ENCODE results near the gene MLLT6. TPM values are rescaled to one million over a fixed set of nuclear protein-coding genes. Genes with fewer than 3 reads are reported as not detected.

Gene MLLT6
- total RNA-seq, 1 experiment from 2014 or later: 24.7 TPM

DNA sequence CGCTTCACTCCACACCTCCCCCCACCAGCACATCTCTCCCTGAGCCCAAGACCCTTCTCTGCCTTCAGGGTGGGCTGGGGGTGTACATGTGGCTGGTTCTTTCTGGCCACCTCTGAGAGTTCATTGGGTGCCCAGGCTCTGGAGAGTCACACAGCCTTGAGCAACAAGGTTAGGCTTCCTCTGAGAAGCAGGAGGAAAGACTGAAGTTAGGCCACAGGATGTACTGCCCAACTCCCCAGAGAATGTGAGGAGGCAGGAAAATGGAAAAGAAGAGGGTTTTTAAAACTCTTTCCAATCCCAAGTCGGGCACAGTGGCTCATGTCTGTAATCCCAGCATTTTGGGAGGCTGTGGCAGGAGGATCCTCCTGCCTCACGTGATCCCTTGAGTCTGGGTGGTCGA is 35.7 kb downstream of the MLLT6 start:
- Histone ChIP-seq H3K27me3 (ENCODE audit: low read length) (no peaks in the 10 kb centered on the region), H3K36me3 (ENCODE audit: low read depth, low read length) (no peaks in the 10 kb centered on the region; the same call in 1 of the 2 replicates), H4K20me1 (ENCODE audit: low read length) (peaks cover 4% of the 10 kb centered on the region; the same call in 1 of the 2 replicates), H3K9me3 (ENCODE audit: low read length) (no peaks in the 10 kb centered on the region), H3K4me2 (ENCODE audit: low read length) (no peak overlapping the region), H2AFZ (ENCODE audit: low read length) (no peak overlapping the region), H3K4me1 (ENCODE audit: insufficient read depth, low read length) (no peaks in the 10 kb centered on the region), H3K9me2 (replicated peaks; ENCODE audit: low read length) (no peaks in the 10 kb centered on the region), H3K27ac (ENCODE audit: low read length) (no peak overlapping the region), H3K9ac (ENCODE audit: low read length) (no peak overlapping the region), H3K4me3 (ENCODE audit: low read length) (no peak overlapping the region), H3K79me2 (ENCODE audit: low read length) (peaks cover 51% of the 10 kb centered on the region), H3F3A (ENCODE audit: low read length, unreplicated experiment) (no peaks in the 10 kb centered on the region)
- intact Hi-C loops (cut with micrococcal nuclease): no loop called here
- DNase-seq (no peak), ATAC-seq (no peak)
- ChIA-PET CTCF (no interaction called here), POLR2A (ENCODE audit: unreplicated experiment) (no interaction called here)
- BruUV-seq (replicated peaks): no TSS peak
- TF ChIP-seq EZH2phosphoT487 (IDR thresholded peaks at IDR 0.05; ENCODE audit: borderline replicate concordance, low read length) (no peak), EZH2 (IDR thresholded peaks at IDR 0.05; ENCODE audit: low read length, unreplicated experiment) (no peak)
- TF ChIP-seq, protein P1, sequence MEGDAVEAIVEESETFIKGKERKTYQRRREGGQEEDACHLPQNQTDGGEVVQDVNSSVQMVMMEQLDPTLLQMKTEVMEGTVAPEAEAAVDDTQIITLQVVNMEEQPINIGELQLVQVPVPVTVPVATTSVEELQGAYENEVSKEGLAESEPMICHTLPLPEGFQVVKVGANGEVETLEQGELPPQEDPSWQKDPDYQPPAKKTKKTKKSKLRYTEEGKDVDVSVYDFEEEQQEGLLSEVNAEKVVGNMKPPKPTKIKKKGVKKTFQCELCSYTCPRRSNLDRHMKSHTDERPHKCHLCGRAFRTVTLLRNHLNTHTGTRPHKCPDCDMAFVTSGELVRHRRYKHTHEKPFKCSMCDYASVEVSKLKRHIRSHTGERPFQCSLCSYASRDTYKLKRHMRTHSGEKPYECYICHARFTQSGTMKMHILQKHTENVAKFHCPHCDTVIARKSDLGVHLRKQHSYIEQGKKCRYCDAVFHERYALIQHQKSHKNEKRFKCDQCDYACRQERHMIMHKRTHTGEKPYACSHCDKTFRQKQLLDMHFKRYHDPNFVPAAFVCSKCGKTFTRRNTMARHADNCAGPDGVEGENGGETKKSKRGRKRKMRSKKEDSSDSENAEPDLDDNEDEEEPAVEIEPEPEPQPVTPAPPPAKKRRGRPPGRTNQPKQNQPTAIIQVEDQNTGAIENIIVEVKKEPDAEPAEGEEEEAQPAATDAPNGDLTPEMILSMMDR (conservative IDR thresholded peaks at IDR 0.05; ENCODE audit: low read depth, low read length): no peak

DNA sequence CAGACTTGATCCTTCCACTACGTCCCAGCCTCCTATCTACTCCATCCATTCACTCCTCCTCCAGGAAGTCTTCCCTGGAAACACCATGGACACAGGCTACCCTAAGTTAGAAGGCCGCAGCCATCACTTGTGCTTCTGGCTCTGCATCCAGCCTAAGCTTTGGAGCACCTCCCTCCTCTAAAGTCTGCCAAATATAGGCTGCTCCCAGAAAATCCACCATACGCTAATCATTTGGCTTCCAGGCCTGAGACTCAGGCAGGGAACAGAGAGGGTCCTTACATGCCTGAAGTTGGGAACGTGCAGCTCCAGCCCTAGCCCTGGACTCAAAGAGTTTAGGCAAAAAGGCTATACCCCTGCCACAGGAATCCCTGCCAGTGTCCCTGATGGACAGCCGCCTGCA is 36.4 kb downstream of the MLLT6 start:
- Histone ChIP-seq H3K9me2 (replicated peaks; ENCODE audit: low read length) (no peaks in the 10 kb centered on the region), H4K20me1 (ENCODE audit: low read length) (peaks cover 8% of the 10 kb centered on the region; the same call in 1 of the 2 replicates), H2AFZ (ENCODE audit: low read length) (no peak overlapping the region), H3K4me1 (ENCODE audit: insufficient read depth, low read length) (peaks cover 6% of the 10 kb centered on the region), H3K9me3 (ENCODE audit: low read length) (no peaks in the 10 kb centered on the region), H3K4me3 (ENCODE audit: low read length) (no peak overlapping the region), H3K4me2 (ENCODE audit: low read length) (no peak overlapping the region), H3K27ac (ENCODE audit: low read length) (no peak overlapping the region), H3K36me3 (ENCODE audit: low read depth, low read length) (no peaks in the 10 kb centered on the region; the same call in 1 of the 2 replicates), H3F3A (ENCODE audit: low read length, unreplicated experiment) (no peaks in the 10 kb centered on the region), H3K9ac (ENCODE audit: low read length) (no peak overlapping the region), H3K79me2 (ENCODE audit: low read length) (peaks cover 58% of the 10 kb centered on the region), H3K27me3 (ENCODE audit: low read length) (no peaks in the 10 kb centered on the region)
- POLR2A ChIA-PET (ENCODE audit: unreplicated experiment): no interaction called here
- BruUV-seq (replicated peaks): no TSS peak
- intact Hi-C loops (cut with micrococcal nuclease): no loop called here
- TF ChIP-seq EZH2 (IDR thresholded peaks at IDR 0.05; ENCODE audit: low read length, unreplicated experiment) (no peak), EZH2phosphoT487 (IDR thresholded peaks at IDR 0.05; ENCODE audit: borderline replicate concordance, low read length) (no peak)
- TF ChIP-seq, protein P1 (conservative IDR thresholded peaks at IDR 0.05; ENCODE audit: low read depth, low read length): no peak
- ATAC-seq: no peak
- CTCF ChIA-PET: no interaction called here
- DNase-seq: no peak

DNA sequence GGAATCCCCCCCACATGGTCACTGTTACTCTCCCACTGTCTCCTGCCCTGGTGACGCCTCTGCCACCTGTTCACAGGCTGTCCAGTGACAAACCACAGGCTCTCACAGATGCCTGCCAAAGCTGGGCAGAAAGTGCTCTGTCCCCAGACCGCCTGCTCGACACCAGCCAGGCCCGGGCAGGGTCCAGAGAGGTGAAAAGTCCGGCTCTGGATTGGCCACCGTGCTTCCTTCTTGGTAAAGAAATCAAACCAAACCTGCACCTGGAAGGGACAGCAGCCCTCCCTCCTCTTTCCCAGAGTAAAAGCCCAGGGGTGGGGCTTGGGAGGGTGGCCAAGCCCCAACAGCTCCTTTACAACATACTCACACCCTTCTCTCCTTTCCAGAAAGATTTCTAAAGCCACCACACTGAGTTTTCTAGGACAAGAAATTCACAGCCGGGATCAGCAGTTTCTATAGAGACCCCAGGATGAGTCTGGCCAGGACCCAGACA is 36.9 kb downstream of the MLLT6 start:
- ChIA-PET POLR2A (ENCODE audit: unreplicated experiment) (no interaction called here), CTCF (no interaction called here)
- Histone ChIP-seq H3K36me3 (ENCODE audit: low read depth, low read length) (no peaks in the 10 kb centered on the region; the same call in 1 of the 2 replicates), H3K9ac (ENCODE audit: low read length) (no peak overlapping the region), H3K9me3 (ENCODE audit: low read length) (no peaks in the 10 kb centered on the region), H3K4me1 (ENCODE audit: insufficient read depth, low read length) (peaks cover 8% of the 10 kb centered on the region), H3K27me3 (ENCODE audit: low read length) (no peaks in the 10 kb centered on the region), H3K27ac (ENCODE audit: low read length) (no peak overlapping the region), H2AFZ (ENCODE audit: low read length) (no peak overlapping the region), H3K79me2 (ENCODE audit: low read length) (peaks cover 63% of the 10 kb centered on the region), H3F3A (ENCODE audit: low read length, unreplicated experiment) (no peaks in the 10 kb centered on the region), H3K4me2 (ENCODE audit: low read length) (no peak overlapping the region), H3K9me2 (replicated peaks; ENCODE audit: low read length) (no peaks in the 10 kb centered on the region), H4K20me1 (ENCODE audit: low read length) (peaks cover 8% of the 10 kb centered on the region; the same call in 1 of the 2 replicates), H3K4me3 (ENCODE audit: low read length) (no peak overlapping the region)
- DNase-seq: no peak
- BruUV-seq (replicated peaks): no TSS peak
- ATAC-seq: no peak
- intact Hi-C loops (cut with micrococcal nuclease): no loop called here
- TF ChIP-seq EZH2 (IDR thresholded peaks at IDR 0.05; ENCODE audit: low read length, unreplicated experiment): no peak
- TF ChIP-seq EZH2phosphoT487 (IDR thresholded peaks at IDR 0.05; ENCODE audit: borderline replicate concordance, low read length): no peak
- TF ChIP-seq, protein P1 (conservative IDR thresholded peaks at IDR 0.05; ENCODE audit: low read depth, low read length): no peak
